Caco-2 (cell line): ENCODE results near the gene MOV10. TPM values are rescaled to one million over a fixed set of nuclear protein-coding genes. Genes with fewer than 3 reads are reported as not detected.

Source experiments
- BruUV-seq: library from RNA; stranded (reverse); fragments of 400-500 nt; replicated peaks from 2 replicates; lab custom pipeline; 2021; lab: Mats Ljungman, UMichigan
- CTCF ChIA-PET: fragments of 300-600 bp; sonication (Branson Sonifier 250); formaldehyde crosslinking; loops from one replicate; lab custom pipeline; 2022; ENCODE audit warnings: antibody characterized with exemption; lab: Charles Lee
- POLR2A ChIA-PET: fragments of 300-600 bp; sonication (Branson Sonifier 250); formaldehyde crosslinking; loops from one replicate; lab custom pipeline; 2022; ENCODE audit warnings: antibody characterized with exemption; lab: Charles Lee
- DNase-seq, 2 experiments: peaks; one replicate each; pipeline versions ENCODE4 v3.0.0 to v3.0.0-alpha.2; 2020 to 2022
- H3K27me3 ChIP-seq: replicated peaks from 2 replicates; pipeline ENCODE4 v1.6.0; 2011; ENCODE audit warnings: low read length; ENCODE audit not compliant: control insufficient read depth, insufficient read depth
- H3K36me3 ChIP-seq: 2 replicates; pipeline ENCODE4 v1.5.1; 2011; ENCODE audit warnings: low read length; ENCODE audit not compliant: control insufficient read depth, insufficient read depth
- H3K4me1 ChIP-seq: fragments of 250-450 bp; sonication (Bioruptor Pico); 2 replicates; pipeline ENCODE4 v1.5.1; 2020; ENCODE audit warnings: mild to moderate bottlenecking
- H3K4me3 ChIP-seq: 2 replicates; pipeline ENCODE4 v1.5.1; 2011; ENCODE audit warnings: low read depth, mild to moderate bottlenecking, control low read depth, low read length
- H3K9me3 ChIP-seq: fragments of 250-450 bp; sonication (Bioruptor Pico); 2 replicates; pipeline ENCODE4 v1.5.1; 2020; ENCODE audit warnings: mild to moderate bottlenecking, moderate library complexity
- H3K27ac Mint-ChIP-seq: one replicate; pipeline ENCODE4 v1.8.0; 2022; ENCODE audit warnings: mixed read lengths; ENCODE audit not compliant: unreplicated experiment
- H3K27me3 Mint-ChIP-seq: one replicate; pipeline ENCODE4 v1.8.0; 2022; ENCODE audit warnings: mixed read lengths; ENCODE audit not compliant: insufficient read depth, unreplicated experiment
- H3K36me3 Mint-ChIP-seq: one replicate; pipeline ENCODE4 v1.8.0; 2022; ENCODE audit warnings: mild to moderate bottlenecking, mixed read lengths; ENCODE audit not compliant: insufficient read depth, unreplicated experiment
- H3K4me1 Mint-ChIP-seq: one replicate; pipeline ENCODE4 v1.8.0; 2022; ENCODE audit warnings: low read depth, mixed read lengths; ENCODE audit not compliant: unreplicated experiment
- H3K4me3 Mint-ChIP-seq: one replicate; pipeline ENCODE4 v1.8.0; 2022; ENCODE audit warnings: mild to moderate bottlenecking, moderate library complexity, mixed read lengths; ENCODE audit not compliant: unreplicated experiment
- H3K9me3 Mint-ChIP-seq: one replicate; pipeline ENCODE4 v1.8.0; 2022; ENCODE audit warnings: mixed read lengths; ENCODE audit not compliant: unreplicated experiment
- intact Hi-C: fragments of 100-400 bp; cut with micrococcal nuclease; formaldehyde crosslinking; loops from one replicate; pipeline ENCODE4 v1.10.0; 2022; ENCODE audit not compliant: unreplicated experiment
- total RNA-seq: library from RNA; stranded (reverse); gene quantifications from 2 replicates; pipeline ENCODE4 v1.2.3, GENCODE V29; 2022
- TF ChIP-seq, protein P1 (sequence below), 2 experiments: fragments of 200-600 bp in 1 of 2; IDR thresholded peaks; 1 replicate in 1 of 2; 2 replicates in 1 of 2; pipeline versions ENCODE4 v1.5.1 to v1.8.0; 2011 to 2022; ENCODE audit warnings: antibody characterized with exemption in 1 of 2, control low read depth in 1 of 2, inconsistent platforms in 1 of 2, low read depth in 1 of 2, low read length in 1 of 2, mild to moderate bottlenecking in 1 of 2, moderate library complexity in 1 of 2; ENCODE audit not compliant: insufficient read depth in 1 of 2, severe bottlenecking in 1 of 2, unreplicated experiment in 1 of 2

The MOV10 gene
- total RNA-seq, 1 experiment from 2014 or later = 102 TPM

DNA sequence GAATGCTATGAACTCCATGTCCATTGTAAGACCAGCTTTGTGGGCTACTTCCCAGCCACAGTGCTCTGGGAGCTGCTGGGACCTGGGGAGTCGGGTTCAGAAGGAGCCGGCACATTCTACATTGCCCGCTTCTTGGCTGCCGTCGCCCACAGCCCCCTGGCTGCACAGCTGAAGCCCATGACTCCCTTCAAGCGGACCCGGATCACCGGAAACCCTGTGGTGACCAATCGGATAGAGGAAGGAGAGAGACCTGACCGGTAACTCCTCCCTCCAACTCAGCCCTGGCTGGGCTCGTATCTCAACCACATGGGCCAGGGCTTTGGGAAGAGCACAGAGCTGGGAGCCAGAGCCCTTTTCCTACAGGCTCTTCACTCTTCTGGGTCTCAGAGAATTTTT, 15.4 kb downstream of the MOV10 start:
- BruUV-seq = no TSS peak

DNA sequence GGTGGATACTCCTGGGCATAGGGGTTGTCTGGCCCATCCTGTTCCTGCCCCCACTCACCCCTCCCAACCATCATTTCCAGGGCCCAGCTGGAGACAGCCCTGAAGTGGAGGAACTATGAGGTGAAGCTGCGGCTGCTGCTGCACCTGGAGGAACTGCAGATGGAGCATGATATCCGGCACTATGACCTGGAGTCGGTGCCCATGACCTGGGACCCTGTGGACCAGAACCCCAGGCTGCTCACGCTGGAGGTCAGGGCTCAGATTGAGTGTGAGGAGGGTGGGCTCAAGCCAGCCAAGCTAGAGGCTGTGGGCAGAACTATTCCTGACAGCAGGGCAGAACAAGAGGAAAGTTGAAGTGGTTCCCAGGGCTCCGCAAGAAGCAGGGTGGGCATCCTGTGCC, 18.2 kb downstream of the MOV10 start:
- Histone ChIP-seq H3K4me3 (no peak overlapping the region), H3K9me3 (no peaks in the 10 kb centered on the region), H3K4me1 (peaks cover 6% of the 10 kb centered on the region), H3K36me3 (no peaks in the 10 kb centered on the region; the same call in 1 of the 2 replicates), H3K27me3 (no peaks in the 10 kb centered on the region)
- TF ChIP-seq, protein P1, sequence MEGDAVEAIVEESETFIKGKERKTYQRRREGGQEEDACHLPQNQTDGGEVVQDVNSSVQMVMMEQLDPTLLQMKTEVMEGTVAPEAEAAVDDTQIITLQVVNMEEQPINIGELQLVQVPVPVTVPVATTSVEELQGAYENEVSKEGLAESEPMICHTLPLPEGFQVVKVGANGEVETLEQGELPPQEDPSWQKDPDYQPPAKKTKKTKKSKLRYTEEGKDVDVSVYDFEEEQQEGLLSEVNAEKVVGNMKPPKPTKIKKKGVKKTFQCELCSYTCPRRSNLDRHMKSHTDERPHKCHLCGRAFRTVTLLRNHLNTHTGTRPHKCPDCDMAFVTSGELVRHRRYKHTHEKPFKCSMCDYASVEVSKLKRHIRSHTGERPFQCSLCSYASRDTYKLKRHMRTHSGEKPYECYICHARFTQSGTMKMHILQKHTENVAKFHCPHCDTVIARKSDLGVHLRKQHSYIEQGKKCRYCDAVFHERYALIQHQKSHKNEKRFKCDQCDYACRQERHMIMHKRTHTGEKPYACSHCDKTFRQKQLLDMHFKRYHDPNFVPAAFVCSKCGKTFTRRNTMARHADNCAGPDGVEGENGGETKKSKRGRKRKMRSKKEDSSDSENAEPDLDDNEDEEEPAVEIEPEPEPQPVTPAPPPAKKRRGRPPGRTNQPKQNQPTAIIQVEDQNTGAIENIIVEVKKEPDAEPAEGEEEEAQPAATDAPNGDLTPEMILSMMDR (IDR thresholded peaks at IDR 0.05; ENCODE audit: insufficient read depth in 1 of 2, low read depth in 1 of 2, low read length in 1 of 2, severe bottlenecking in 1 of 2, unreplicated experiment in 1 of 2) = no peak
- peaks cover 47% of the 10 kb centered on the region for H3K36me3 Mint-ChIP-seq
- intact Hi-C loops = no loop called here
- CTCF ChIA-PET = no interaction called here
- BruUV-seq = no TSS peak
- no peaks in the 10 kb centered on the region for H3K27me3 Mint-ChIP-seq
- no peak overlapping the region for H3K4me3 Mint-ChIP-seq
- POLR2A ChIA-PET = no interaction called here
- no peak for DNase-seq
- no peak overlapping the region for H3K27ac Mint-ChIP-seq
- H3K9me3 Mint-ChIP-seq = no peaks in the 10 kb centered on the region
- no peaks in the 10 kb centered on the region for H3K4me1 Mint-ChIP-seq

More for the DNA sequence above, 15.4 kb downstream of the MOV10 start:
- Histone ChIP-seq H3K4me1 (no peaks in the 10 kb centered on the region), H3K27me3 (no peaks in the 10 kb centered on the region), H3K9me3 (no peaks in the 10 kb centered on the region), H3K36me3 (no peaks in the 10 kb centered on the region), H3K4me3 (no peak overlapping the region)
- TF ChIP-seq, protein P1 (IDR thresholded peaks at IDR 0.05; ENCODE audit: insufficient read depth in 1 of 2, low read depth in 1 of 2, low read length in 1 of 2, severe bottlenecking in 1 of 2, unreplicated experiment in 1 of 2) = no peak
- ChIA-PET CTCF (no interaction called here), POLR2A (no interaction called here)
- Mint-ChIP-seq H3K4me1 (peaks cover 10% of the 10 kb centered on the region), H3K4me3 (no peak overlapping the region), H3K36me3 (peaks cover 37% of the 10 kb centered on the region), H3K27me3 (no peaks in the 10 kb centered on the region), H3K27ac (no peak overlapping the region), H3K9me3 (no peaks in the 10 kb centered on the region)
- intact Hi-C loops = no loop called here
- no peak for DNase-seq

DNA sequence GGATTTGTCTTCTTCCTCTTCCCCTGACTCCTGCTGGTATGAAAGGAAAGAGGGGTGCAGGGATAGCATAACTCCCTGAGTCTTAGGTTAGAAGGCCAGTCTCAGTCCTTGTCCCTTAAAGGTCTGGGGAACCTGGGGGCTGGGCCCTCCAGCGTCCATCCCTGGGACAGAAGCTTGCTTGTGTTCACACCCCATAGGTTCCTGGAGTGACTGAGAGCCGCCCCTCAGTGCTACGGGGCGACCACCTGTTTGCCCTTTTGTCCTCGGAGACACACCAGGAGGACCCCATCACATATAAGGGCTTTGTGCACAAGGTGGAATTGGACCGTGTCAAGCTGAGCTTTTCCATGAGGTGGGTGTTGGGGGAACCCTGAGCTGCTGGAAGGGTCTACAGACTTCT, 19.4 kb downstream of the MOV10 start:
- POLR2A ChIA-PET = no interaction called here
- Mint-ChIP-seq H3K4me1 (peaks cover 4% of the 10 kb centered on the region), H3K27ac (no peak overlapping the region), H3K36me3 (peaks cover 53% of the 10 kb centered on the region), H3K27me3 (no peaks in the 10 kb centered on the region), H3K4me3 (no peak overlapping the region), H3K9me3 (no peaks in the 10 kb centered on the region)
- no TSS peak for BruUV-seq
- CTCF ChIA-PET = interaction anchor here (0.6 kb wide), 1 partner anchor 10 kb away, joined by 3 read pairs; no protein-coding TSS in a partner anchor
- H3K4me1 ChIP-seq = peaks cover 16% of the 10 kb centered on the region
- TF ChIP-seq, protein P1 (IDR thresholded peaks at IDR 0.05; ENCODE audit: insufficient read depth in 1 of 2, low read depth in 1 of 2, low read length in 1 of 2, severe bottlenecking in 1 of 2, unreplicated experiment in 1 of 2) = no peak
- H3K36me3 ChIP-seq = peaks cover 1% of the 10 kb centered on the region; the same call in 1 of the 2 replicates
- no peak overlapping the region for H3K4me3 ChIP-seq
- H3K9me3 ChIP-seq = no peaks in the 10 kb centered on the region
- intact Hi-C loops = no loop called here
- no peaks in the 10 kb centered on the region for H3K27me3 ChIP-seq
- DNase-seq = no peak
